Esophagus squamous epithelium (tissue), 4 donors: ENCODE measurements around the gene ZSWIM6.

Source experiments
- CTCF ChIP-seq, 6 experiments: fragments of 450-650 bp in 4 of 6; fragments of 200-600 bp in 2 of 6; sonication (generic) in 2 of 6; IDR thresholded peaks; one replicate each; pipeline ENCODE4 v1.5.1; 2016 to 2019; ENCODE audit warnings: antibody characterized with exemption in 6 of 6, mild to moderate bottlenecking in 4 of 6, moderate library complexity in 4 of 6
- POLR2A ChIP-seq, 4 donors: fragments of 450-650 bp; IDR thresholded peaks; one replicate each; pipeline ENCODE4 v1.6.1; 2017; ENCODE audit warnings: antibody characterized with exemption in 4 of 4, mild to moderate bottlenecking in 4 of 4, moderate library complexity in 3 of 4

DNA sequence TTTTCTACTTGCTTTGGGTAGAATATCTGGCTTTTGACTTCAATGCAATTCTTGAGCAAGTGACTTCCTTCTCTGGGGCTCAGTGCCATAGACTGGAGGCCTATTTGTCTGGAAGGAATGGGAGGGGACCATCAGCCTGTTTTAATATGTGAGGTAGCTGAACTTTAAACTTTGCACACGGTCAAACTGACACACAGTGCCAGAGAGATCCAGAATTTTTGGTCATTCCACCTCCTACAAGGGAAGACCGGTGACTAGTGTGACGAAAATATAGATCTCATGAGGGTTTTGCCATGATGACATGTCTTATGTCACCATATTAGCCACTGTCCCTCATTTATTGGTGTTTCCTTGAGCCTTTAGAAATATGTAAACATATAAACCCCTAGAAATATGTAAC is 44.6 kb upstream of the ZSWIM6 start:
- TF ChIP-seq POLR2A (IDR thresholded peaks at IDR 0.05): no peak
- no peak for TF ChIP-seq CTCF (IDR thresholded peaks at IDR 0.05)
